Ecto neural progenitor cell (in vitro differentiated cells): ENCODE data around the gene CHRNB4.

ENCODE experiments used
- DNase-seq: peaks from one replicate; pipeline ENCODE4 v3.0.0-alpha.2; 2018; ENCODE audit warnings: low spot score

Gene CHRNB4

GRCh38 chr15:78633348-78633747 lies 7.7 kb downstream of the CHRNB4 start:
- DNase-seq, result no peak

GRCh38 chr15:78630886-78631633 lies 9.9 kb downstream of the CHRNB4 start:
- no peak for DNase-seq

- DNase-seq, result no peak
These were observed 11.3 kb downstream of the CHRNB4 start for GRCh38 chr15:78629716-78630065.

GRCh38 chr15:78629031-78629715 lies 11.8 kb downstream of the CHRNB4 start:
- no peak for DNase-seq

GRCh38 chr15:78628227-78628626 lies 12.8 kb downstream of the CHRNB4 start:
- no peak for DNase-seq

GRCh38 chr15:78627348-78627747 lies 13.7 kb downstream of the CHRNB4 start:
- no peak for DNase-seq

GRCh38 chr15:78626381-78626995 lies 14.5 kb downstream of the CHRNB4 start:
- DNase-seq, result no peak

GRCh38 chr15:78625606-78626280 lies 15.3 kb downstream of the CHRNB4 start:
- DNase-seq, result no peak

- DNase-seq, result no peak
These were observed 16.1 kb downstream of the CHRNB4 start for GRCh38 chr15:78624651-78625590.

- no peak for DNase-seq
These were observed 17.1 kb downstream of the CHRNB4 start for GRCh38 chr15:78623786-78624497.

- DNase-seq, result no peak
These were observed 19.1 kb downstream of the CHRNB4 start for GRCh38 chr15:78621810-78622402.

- peak; percentile 77 for DNase-seq
These were observed 20.2 kb downstream of the CHRNB4 start, which contains the start of gene CHRNA3 for GRCh38 chr15:78620527-78621421. TSS of gene CHRNA3 (minus strand) at chr15:78620996. CDS start at chr15:78620794, 202 bp downstream.

- DNase-seq, result peak; percentile 84
These were observed 20.9 kb downstream of the CHRNB4 start for GRCh38 chr15:78620021-78620526.

GRCh38 chr15:78619022-78619950 lies 21.7 kb downstream of the CHRNB4 start:
- no peak for DNase-seq

GRCh38 chr15:78618490-78618934 lies 22.5 kb downstream of the CHRNB4 start:
- DNase-seq, result peak; percentile 91

GRCh38 chr15:78618064-78618463 lies 22.9 kb downstream of the CHRNB4 start:
- no peak for DNase-seq

GRCh38 chr15:78617516-78617915 lies 23.5 kb downstream of the CHRNB4 start:
- no peak for DNase-seq

GRCh38 chr15:78617076-78617475 lies 23.9 kb downstream of the CHRNB4 start:
- DNase-seq, result no peak
